Liver (tissue), 3 donors: ENCODE results near the gene ATP2B2.

Source experiments
- ATF3 ChIP-seq: IDR thresholded peaks from 2 replicates; pipeline ENCODE4 v1.6.1; 2016; ENCODE audit warnings: antibody characterized with exemption
- CTCF ChIP-seq: fragments of 150-350 bp; IDR thresholded peaks from 2 replicates; pipeline ENCODE4 v1.5.1; 2017; ENCODE audit warnings: improper control_type of control experiment, low read depth, low read length; ENCODE audit not compliant: missing input control
- EGR1 ChIP-seq, 2 donors: IDR thresholded peaks; 2 replicates each; pipeline ENCODE4 v1.6.1; 2016 to 2018; ENCODE audit warnings: antibody characterized with exemption in 2 of 2, low read depth in 2 of 2
- FOXA1 ChIP-seq: IDR thresholded peaks from 2 replicates; pipeline ENCODE4 v1.6.1; 2016; ENCODE audit warnings: antibody characterized with exemption
- HNF4A ChIP-seq, 2 donors: conservative IDR thresholded peaks; 2 replicates each; pipeline ENCODE4 v1.6.1; 2016; ENCODE audit warnings: antibody characterized with exemption in 2 of 2, mild to moderate bottlenecking in 2 of 2
- HNF4G ChIP-seq: IDR thresholded peaks from 2 replicates; pipeline ENCODE4 v1.6.1; 2016; ENCODE audit warnings: antibody characterized with exemption
- JUND ChIP-seq, 2 donors: IDR thresholded peaks; 2 replicates each; pipeline ENCODE4 v1.6.1; 2016; ENCODE audit warnings: antibody characterized with exemption in 2 of 2
- MAX ChIP-seq: IDR thresholded peaks from 2 replicates; pipeline ENCODE4 v1.6.1; 2016; ENCODE audit warnings: antibody characterized with exemption
- RAD21 ChIP-seq, 2 donors: IDR thresholded peaks; 2 replicates each; pipeline ENCODE4 v1.6.1; 2016; ENCODE audit warnings: antibody characterized with exemption in 2 of 2, mild to moderate bottlenecking in 2 of 2
- REST ChIP-seq: IDR thresholded peaks from 2 replicates; pipeline ENCODE4 v1.6.1; 2016; ENCODE audit warnings: antibody characterized with exemption, mild to moderate bottlenecking
- SP1 ChIP-seq: IDR thresholded peaks from 2 replicates; pipeline ENCODE4 v1.6.1; 2018; ENCODE audit warnings: antibody characterized with exemption, mild to moderate bottlenecking
- TAF1 ChIP-seq: conservative IDR thresholded peaks from 2 replicates; pipeline ENCODE4 v1.6.1; 2016; ENCODE audit warnings: antibody characterized with exemption, mild to moderate bottlenecking
- YY1 ChIP-seq: IDR thresholded peaks from 2 replicates; pipeline ENCODE4 v1.6.1; 2016; ENCODE audit warnings: antibody characterized with exemption, mild to moderate bottlenecking
- ZBTB33 ChIP-seq: IDR thresholded peaks from 2 replicates; pipeline ENCODE4 v1.6.1; 2016; ENCODE audit warnings: antibody characterized with exemption
- donor health status: healthy.
- donor health status: healthy.

- TF ChIP-seq CTCF (no peak), EGR1 (IDR thresholded peaks at IDR 0.05; ENCODE audit: low read depth in 2 of 2) (no peak), MAX (no peak), RAD21 (IDR thresholded peaks at IDR 0.05) (no peak), ATF3 (no peak), REST (no peak), SP1 (no peak), JUND (IDR thresholded peaks at IDR 0.05) (no peak), HNF4A (conservative IDR thresholded peaks at IDR 0.05) (no peak), YY1 (no peak), TAF1 (no peak), FOXA1 (no peak), ZBTB33 (no peak), HNF4G (no peak)
Observed at GRCh38 chr3:10333349-10333650, 172.1 kb downstream of the ATP2B2 start.
